EL (cell line): Measurements from ENCODE around the gene DNAAF2.
"Not testable (repeated sequence)": the region's sequence is repeated elsewhere in the genome, so short reads cannot be mapped to it uniquely, and the experiment has no call there.

ENCODE experiments used
- DNase-seq: peaks from one replicate; pipeline ENCODE4 v3.0.0-alpha.2; 2016

The DNAAF2 gene

GRCh38 chr14:49634547-49635334, at the start of gene DNAAF2:
TSS of gene DNAAF2 (minus strand) at chr14:49635244. CDS start at chr14:49635149, 95 bp downstream.
- DNase-seq = peak; percentile 73

- DNase-seq = peak; percentile 13
Observed at GRCh38 chr14:49679271-49679670, 44.2 kb upstream of the DNAAF2 start.

- DNase-seq = no peak
Observed at GRCh38 chr14:49677643-49678042, 42.6 kb upstream of the DNAAF2 start.

- no peak for DNase-seq
Observed at GRCh38 chr14:49673586-49673985, 38.5 kb upstream of the DNAAF2 start.

GRCh38 chr14:49670475-49670874, 35.4 kb upstream of the DNAAF2 start:
- no peak for DNase-seq

GRCh38 chr14:49659526-49660455, 24.7 kb upstream of the DNAAF2 start:
- no peak for DNase-seq

GRCh38 chr14:49657500-49657899, 22.5 kb upstream of the DNAAF2 start:
- DNase-seq = not testable (repeated sequence)

- DNase-seq = no peak
Observed at GRCh38 chr14:49654511-49654910, 19.5 kb upstream of the DNAAF2 start.

GRCh38 chr14:49653508-49653907, 18.5 kb upstream of the DNAAF2 start:
- DNase-seq = no peak

GRCh38 chr14:49642163-49642562, 7.1 kb upstream of the DNAAF2 start:
- no peak for DNase-seq

GRCh38 chr14:49641697-49642129, 6.7 kb upstream of the DNAAF2 start:
- DNase-seq = peak; percentile 49

GRCh38 chr14:49640540-49641417, 5.7 kb upstream of the DNAAF2 start:
- DNase-seq = no peak

GRCh38 chr14:49637534-49638078, 2.6 kb upstream of the DNAAF2 start:
- no peak for DNase-seq

GRCh38 chr14:49636866-49637265, 1.8 kb upstream of the DNAAF2 start:
- no peak for DNase-seq

GRCh38 chr14:49633640-49634546, 1.2 kb downstream of the DNAAF2 start:
- DNase-seq = peak; percentile 96

GRCh38 chr14:49623941-49624839, 10.9 kb downstream of the DNAAF2 start:
- no peak for DNase-seq

GRCh38 chr14:49623387-49623786, 11.7 kb downstream of the DNAAF2 start:
- DNase-seq = no peak

GRCh38 chr14:49622022-49622607, 12.9 kb downstream of the DNAAF2 start:
- peak; percentile 38 for DNase-seq

GRCh38 chr14:49621114-49621881, 13.7 kb downstream of the DNAAF2 start:
- DNase-seq = peak; percentile 52
